K562 (cell line): ENCODE measurements around the gene UBXN10. TPM values are rescaled to one million over a fixed set of nuclear protein-coding genes. Genes with fewer than 3 reads are reported as not detected.

ENCODE experiments used
- CREB3 ChIP-seq: fragments of 450-650 bp; conservative IDR thresholded peaks from 2 replicates; pipeline ENCODE4 v1.6.1; 2016; ENCODE audit warnings: missing genetic modification characterization, low read depth, mild to moderate bottlenecking, missing compliant biosample characterization, moderate library complexity
- CXXC5 ChIP-seq: fragments of 250-450 bp; sonication (Bioruptor Pico); IDR thresholded peaks from 2 replicates; pipeline ENCODE4 v1.8.0; 2022; ENCODE audit warnings: inconsistent platforms, mild to moderate bottlenecking, moderate library complexity
- KLF10 ChIP-seq: fragments of 250-450 bp; sonication (Bioruptor Pico); IDR thresholded peaks from 2 replicates; pipeline ENCODE4 v1.6.1; 2021; ENCODE audit warnings: matching md5 sums
- MLLT1 ChIP-seq, 2 experiments: fragments of 450-650 bp; IDR thresholded peaks; 2 replicates each; pipeline ENCODE4 v1.6.1; 2016
- RBM17 ChIP-seq: fragments of 200-400 bp; formaldehyde crosslinking; IDR thresholded peaks from 2 replicates; pipeline ENCODE4 v1.6.1; 2017; ENCODE audit warnings: low read depth, mild to moderate bottlenecking, low read length, borderline replicate concordance
- SREBF2 ChIP-seq: sonication (generic); formaldehyde crosslinking; IDR thresholded peaks from 2 replicates; pipeline ENCODE4 v1.4.0; 2020; ENCODE audit warnings: mild to moderate bottlenecking, missing genetic modification reagents
- THRB ChIP-seq: fragments of 450-650 bp; formaldehyde crosslinking; conservative IDR thresholded peaks from 2 replicates; pipeline ENCODE4 v1.4.0; 2022; ENCODE audit warnings: mild to moderate bottlenecking, missing genetic modification characterization
- polyA plus RNA-seq, 8 experiments: library from polyadenylated mRNA; depleted of rRNA in 4 of 8; stranded (reverse) in 5 of 8; unstranded in 3 of 8; fragments of >200 nt; fragmentation: Nextera tagmentation in 2 of 8; fragmentation: Illumina TruSeq in 1 of 8; extraction: Ambion mirVana in 2 of 8; extraction: Trizol in 1 of 8; gene quantifications; 2 replicates each; pipeline versions ENCODE4 v1.2.1 to v1.2.3, GENCODE V29; 2011 to 2014; ENCODE audit warnings: inconsistent platforms in 1 of 8, missing spikeins in 1 of 8
- total RNA-seq, 7 experiments: library from RNA; depleted of rRNA in 6 of 7; stranded (reverse); fragments of >200 nt in 6 of 7; fragmentation: Illumina TruSeq in 2 of 7; extraction: Trizol in 2 of 7; gene quantifications; 2 replicates each; pipeline versions ENCODE4 v1.2.1 to v1.2.3, GENCODE V29; 2011 to 2021; ENCODE audit warnings: low replicate concordance in 1 of 7

The UBXN10 gene
- total and polyA plus RNA-seq, 9 of the 15 experiments (the other 6 are each of a cell fraction or from before 2014, with no cell fraction given), result 10.7 to 17.7 (median 13.6) TPM

GRCh38 chr1:20233866-20234265, 48.0 kb downstream of the UBXN10 start (continued):
- TF ChIP-seq MLLT1 (IDR thresholded peaks at IDR 0.05) (no peak), RBM17 (no peak), CREB3 (tag) (no peak), CXXC5 (CRISPR knock-in tag) (no peak), SREBF2 (CRISPR knock-in tag) (no peak), KLF10 (CRISPR knock-in tag) (no peak), THRB (no peak)
